ENCODE measurements around the gene ARHGEF9. TPM values are rescaled to one million over a fixed set of nuclear protein-coding genes. Genes with fewer than 3 reads are reported as not detected.
"Not testable (repeated sequence)": the region's sequence is repeated elsewhere in the genome, so short reads cannot be mapped to it uniquely, and the experiment has no call there.

The ARHGEF9 gene
- total and polyA plus RNA-seq, 2 of the 8 experiments (the other 6 are each of a cell fraction or from before 2014, with no cell fraction given), result 28.7 to 31.8 TPM

GRCh38 chrX:63652086-63652765, 132.8 kb downstream of the ARHGEF9 start (continued):
- no peak for TF ChIP-seq KDM5A (IDR thresholded peaks at IDR 0.05; ENCODE audit: low read length)

DNA sequence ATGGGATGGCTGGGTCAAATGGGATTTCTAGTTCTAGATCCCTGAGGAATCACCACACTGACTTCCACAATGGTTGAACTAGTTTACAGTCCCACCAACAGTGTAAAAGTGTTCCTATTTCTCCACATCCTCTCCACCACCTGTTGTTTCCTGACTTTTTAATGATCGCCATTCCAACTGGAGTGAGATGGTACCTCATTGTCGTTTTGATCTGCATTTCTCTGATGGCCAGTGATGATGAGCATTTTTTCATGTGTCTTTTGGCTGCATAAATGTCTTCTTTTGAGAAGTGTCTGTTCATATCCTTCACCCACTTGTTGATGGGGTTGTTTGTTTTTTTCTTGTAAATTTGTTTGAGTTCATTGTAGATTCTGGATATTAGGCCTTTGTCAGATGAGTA, 139.3 kb downstream of the ARHGEF9 start:
- H3K4me1 ChIP-seq (replicated peaks in 1 of 4; ENCODE audit: control insufficient read depth in 3 of 4, insufficient read depth in 4 of 4, low read length in 3 of 4); H2AK5ac ChIP-seq (ENCODE audit: low read depth, low read length); H3K14ac ChIP-seq (ENCODE audit: insufficient read length); H3K79me1 ChIP-seq (ENCODE audit: low read depth, low read length); H3K4ac ChIP-seq (replicated peaks; ENCODE audit: insufficient read length, low read depth, low read length); CTCF ChIA-PET (ENCODE audit: partially characterized antibody); H3K9me3 ChIP-seq (ENCODE audit: insufficient read depth in 2 of 2, low read depth in 1 of 2, low read length in 1 of 2); H4K20me1 ChIP-seq (replicated peaks in 1 of 2; ENCODE audit: control insufficient read depth in 1 of 2, insufficient read depth in 2 of 2, low read length in 2 of 2); H3K56ac ChIP-seq (replicated peaks; ENCODE audit: insufficient read length, low read depth, low read length); H2BK15ac ChIP-seq (ENCODE audit: low read length); H2BK12ac ChIP-seq (ENCODE audit: low read depth, low read length); H3K4me2 ChIP-seq (ENCODE audit: insufficient read depth in 1 of 2, low read depth in 2 of 2, low read length in 2 of 2); H3K27me3 ChIP-seq (replicated peaks in 1 of 4; ENCODE audit: control insufficient read depth in 3 of 4, extremely low read depth in 1 of 4, insufficient read depth in 3 of 4, low read length in 3 of 4); POLR2A ChIA-PET (ENCODE audit: partially characterized antibody); H3K4me3 ChIP-seq (ENCODE audit: extremely low read depth in 1 of 4, insufficient read depth in 2 of 4, low read depth in 3 of 4, low read length in 4 of 4); H3K23ac ChIP-seq (ENCODE audit: insufficient read length); H2AFZ ChIP-seq (ENCODE audit: low read length); H2BK120ac ChIP-seq (replicated peaks; ENCODE audit: low read depth, low read length); H3K23me2 ChIP-seq (ENCODE audit: low read depth, low read length); H4K8ac ChIP-seq (ENCODE audit: extremely low read depth, insufficient read depth, low read length); DNase-seq (ENCODE audit: low read depth in 1 of 2, low spot score in 2 of 2); FAIRE-seq; H2BK5ac ChIP-seq (ENCODE audit: low read depth, low read length); H2BK20ac ChIP-seq (ENCODE audit: low read length); H3K9ac ChIP-seq (replicated peaks in 1 of 4; ENCODE audit: extremely low read depth in 1 of 4, low read depth in 3 of 4, low read length in 3 of 4); H3K27ac ChIP-seq (ENCODE audit: low read depth, low read length); H4K5ac ChIP-seq (ENCODE audit: insufficient read length, low read depth, low read length); H4K91ac ChIP-seq (replicated peaks; ENCODE audit: insufficient read length, low read length); H3K18ac ChIP-seq (ENCODE audit: extremely low read depth, low read length); H3K79me2 ChIP-seq (ENCODE audit: control insufficient read depth in 1 of 2, insufficient read depth in 2 of 2, low read length in 2 of 2): not testable (repeated sequence)
- H3K36me3 ChIP-seq (ENCODE audit: control insufficient read depth in 2 of 4, insufficient read depth in 4 of 4, low read length in 3 of 4), result peaks cover 0 to 11% (median 2%) of the 10 kb centered on the region in 4 experiments; a peak in 5 of 8 replicates
- 95% methylated on average over 2 of the region's 2 CpGs; no CpG with 5 or more reads in 1 of the 2 experiments for WGBS, 2 experiments (ENCODE audit: extremely low coverage in 1 of 2, insufficient coverage in 1 of 2, insufficient read length in 1 of 2, insufficient replicate concordance in 2 of 2, low coverage in 1 of 2, low lambda C conversion rate in 2 of 2, missing lambda C conversion rate in 1 of 2)
